OCI-LY3 (cell line): ENCODE measurements around the gene ARL10.

Experiments
- H2AFZ ChIP-seq: fragments of 200-600, 300-600 bp; shearing (Covaris generic); 2 replicates; pipeline ENCODE4 v1.6.0; 2014; ENCODE audit warnings: antibody characterized with exemption, low read depth, low read length
- H3K27ac ChIP-seq: fragments of 200-600, 300-600 bp; sonication (generic); 2 replicates; pipeline ENCODE4 v1.5.1; 2014; ENCODE audit warnings: mild to moderate bottlenecking, low read length, moderate library complexity, mixed read lengths
- H3K27me3 ChIP-seq: fragments of 200-600, 300-600 bp; sonication (generic); 2 replicates; pipeline ENCODE4 v1.6.1; 2014; ENCODE audit warnings: low read depth, low read length, mixed read lengths
- H3K36me3 ChIP-seq: fragments of 200-600, 300-600 bp; sonication (generic); replicated peaks from 2 replicates; pipeline ENCODE3; 2014; ENCODE audit warnings: low read depth, low read length, mixed read lengths
- H3K4me1 ChIP-seq: fragments of 300-600, 200-600 bp; sonication (generic); 2 replicates; pipeline ENCODE4 v1.6.1; 2014; ENCODE audit warnings: low read length, mixed read lengths
- H3K4me2 ChIP-seq: fragments of 200-600, 300-600 bp; sonication (generic); 2 replicates; pipeline ENCODE4 v1.6.1; 2014; ENCODE audit warnings: low read length, mixed read lengths
- H3K4me3 ChIP-seq: fragments of 300-600, 200-600 bp; sonication (generic); 2 replicates; pipeline ENCODE4 v1.5.1; 2014; ENCODE audit warnings: antibody characterized with exemption, mild to moderate bottlenecking, low read length, moderate library complexity
- H3K79me2 ChIP-seq: fragments of 300-600, 200-600 bp; shearing (Covaris generic); 2 replicates; pipeline ENCODE4 v1.6.1; 2014; ENCODE audit warnings: mild to moderate bottlenecking, low read length, mixed read lengths
- H3K9ac ChIP-seq: fragments of 300-600, 200-600 bp; shearing (Covaris generic); 2 replicates; pipeline ENCODE4 v1.6.0; 2014; ENCODE audit warnings: mild to moderate bottlenecking, low read length, moderate library complexity
- H3K9me3 ChIP-seq: fragments of 200-600, 300-600 bp; shearing (Covaris generic); 2 replicates; pipeline ENCODE4 v1.6.1; 2014; ENCODE audit warnings: low read length, mixed read lengths; ENCODE audit not compliant: insufficient read depth
- H4K20me1 ChIP-seq: fragments of 200-600, 300-600 bp; sonication (generic); 2 replicates; pipeline ENCODE4 v1.6.1; 2016; ENCODE audit warnings: low read length, mixed read lengths; ENCODE audit not compliant: insufficient read depth
- CTCF ChIP-seq: fragments of 200-600, 300-600 bp; sonication (generic); IDR thresholded peaks from 2 replicates; pipeline ENCODE4 v1.5.1; 2014; ENCODE audit warnings: antibody characterized with exemption, low read length, low read depth
- EZH2phosphoT487 ChIP-seq: fragments of 200-600 bp; shearing (Covaris generic); IDR thresholded peaks from 2 replicates; pipeline ENCODE4 v1.6.1; 2018; ENCODE audit warnings: antibody characterized with exemption, mixed run types, low read depth

Gene ARL10

GRCh38 chr5:176408590-176408989 is 43.3 kb downstream of the ARL10 start:
- Histone ChIP-seq H4K20me1 (no peaks in the 10 kb centered on the region), H3K9ac (no peak overlapping the region), H3K4me1 (peaks cover 7% of the 10 kb centered on the region), H2AFZ (no peak overlapping the region), H3K4me2 (no peak overlapping the region), H3K4me3 (no peak overlapping the region), H3K27ac (no peak overlapping the region), H3K79me2 (no peaks in the 10 kb centered on the region), H3K27me3 (no peaks in the 10 kb centered on the region), H3K9me3 (no peaks in the 10 kb centered on the region), H3K36me3 (peaks cover 5% of the 10 kb centered on the region)
- TF ChIP-seq CTCF (no peak), EZH2phosphoT487 (no peak)

DNA sequence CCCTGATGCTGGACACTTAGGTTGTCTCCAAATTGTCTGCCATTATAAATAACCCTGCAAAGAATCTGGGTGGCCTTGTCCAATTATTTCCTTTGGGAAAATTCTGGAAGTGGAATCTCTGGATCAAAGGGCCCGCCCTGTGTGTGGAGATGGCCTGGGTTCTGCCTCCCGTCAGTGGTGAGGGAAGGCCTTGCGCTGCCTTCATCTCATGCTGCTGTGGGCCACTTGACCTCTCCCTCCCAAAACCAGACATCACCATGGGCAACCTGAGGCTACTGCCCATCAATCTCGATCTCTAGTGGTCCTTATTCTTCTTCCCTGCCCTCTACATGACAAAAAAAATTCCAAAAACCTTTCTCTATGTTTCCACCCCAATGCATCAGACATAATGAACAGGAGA is 44.5 kb downstream of the ARL10 start:
- no peak overlapping the region for H3K27ac ChIP-seq
- no peak for TF ChIP-seq EZH2phosphoT487
- peaks cover 5% of the 10 kb centered on the region for H3K36me3 ChIP-seq
- H2AFZ ChIP-seq: no peak overlapping the region
- H3K4me3 ChIP-seq: no peak overlapping the region
- H3K4me2 ChIP-seq: no peak overlapping the region
- H3K79me2 ChIP-seq: no peaks in the 10 kb centered on the region
- peaks cover 7% of the 10 kb centered on the region for H3K4me1 ChIP-seq
- H4K20me1 ChIP-seq: no peaks in the 10 kb centered on the region
- H3K9me3 ChIP-seq: no peaks in the 10 kb centered on the region
- H3K27me3 ChIP-seq: no peaks in the 10 kb centered on the region
- H3K9ac ChIP-seq: no peak overlapping the region

DNA sequence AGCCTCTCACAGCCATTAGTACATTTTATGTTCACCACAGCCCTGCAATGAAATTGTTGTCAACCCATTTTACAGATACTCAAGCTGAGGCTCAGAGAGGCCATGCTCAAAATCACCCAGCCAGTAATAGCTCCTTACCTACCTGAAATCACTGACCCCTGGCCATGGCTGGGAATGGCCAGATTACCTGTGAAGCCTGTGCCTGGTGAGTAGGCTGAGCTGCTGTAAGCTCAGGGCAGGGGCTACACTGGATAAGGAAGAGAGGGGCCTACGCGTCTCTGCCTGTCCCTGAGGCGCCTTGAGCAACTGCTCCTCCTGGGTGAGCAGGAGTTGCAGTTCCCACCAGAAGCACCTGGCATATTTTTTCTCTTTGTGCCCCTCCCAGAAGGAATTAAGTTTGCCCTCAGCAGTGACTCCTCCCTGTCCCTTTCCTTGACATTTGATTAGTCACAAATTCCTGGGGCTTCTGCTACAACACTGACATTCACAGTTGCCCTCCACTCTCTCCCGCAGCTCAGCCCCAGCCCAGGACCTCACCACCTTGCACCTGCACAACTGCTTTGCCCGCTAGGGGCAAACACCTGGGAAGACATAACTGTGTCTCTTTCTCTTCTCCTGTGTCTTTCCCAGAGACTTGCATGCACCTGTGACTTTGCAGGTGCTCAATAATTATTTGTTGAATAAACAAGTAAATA is 45.3 kb downstream of the ARL10 start:
- Histone ChIP-seq H3K9ac (no peak overlapping the region), H3K27me3 (no peaks in the 10 kb centered on the region), H3K9me3 (no peaks in the 10 kb centered on the region), H3K4me2 (no peak overlapping the region), H3K27ac (no peak overlapping the region), H3K4me3 (no peak overlapping the region), H3K36me3 (peaks cover 5% of the 10 kb centered on the region), H2AFZ (no peak overlapping the region), H4K20me1 (no peaks in the 10 kb centered on the region), H3K79me2 (peaks cover 2% of the 10 kb centered on the region), H3K4me1 (peaks cover 14% of the 10 kb centered on the region)
- TF ChIP-seq EZH2phosphoT487 (no peak), CTCF (no peak)

DNA sequence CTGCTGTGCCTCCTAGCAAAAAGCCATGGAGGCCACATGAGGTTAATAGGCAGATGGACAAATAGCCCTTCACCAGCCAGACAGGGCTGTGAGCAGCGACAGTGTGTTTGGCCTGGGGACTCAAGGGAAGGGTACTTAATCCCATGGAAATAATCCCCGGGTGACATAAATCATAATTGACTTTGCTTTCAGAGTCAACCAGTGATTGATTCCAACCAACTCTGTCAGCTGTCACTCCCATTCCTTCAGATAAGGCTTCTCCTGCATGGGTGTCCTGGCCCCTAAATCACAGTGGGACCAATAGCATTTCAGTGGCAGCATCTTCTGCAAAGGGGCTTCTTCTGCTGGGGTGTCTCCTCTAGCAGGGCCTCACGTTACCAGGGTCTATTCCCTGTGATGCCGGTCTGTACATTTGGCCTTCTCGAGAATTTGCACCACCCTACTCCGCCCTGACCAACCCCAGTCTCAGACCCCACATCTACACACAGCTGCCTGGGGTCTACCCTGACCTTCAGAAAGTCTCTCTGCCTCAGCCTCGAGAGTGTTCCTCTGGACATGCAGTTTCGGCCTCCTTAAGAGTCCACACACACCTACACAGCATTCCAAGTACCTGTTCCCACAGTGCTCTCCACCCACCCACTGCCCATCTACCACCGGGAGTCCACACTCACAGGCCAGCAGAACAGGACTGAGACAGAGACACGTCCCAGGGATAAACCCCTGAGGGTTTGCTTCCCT is 47.4 kb downstream of the ARL10 start:
- peaks cover 6% of the 10 kb centered on the region for H3K79me2 ChIP-seq
- H3K4me1 ChIP-seq: peaks cover 15% of the 10 kb centered on the region
- H3K9ac ChIP-seq: no peak overlapping the region
- TF ChIP-seq EZH2phosphoT487 (no peak), CTCF (no peak)
- H3K27ac ChIP-seq: no peak overlapping the region
- no peaks in the 10 kb centered on the region for H3K27me3 ChIP-seq
- H4K20me1 ChIP-seq: no peaks in the 10 kb centered on the region
- H3K36me3 ChIP-seq: peaks cover 3% of the 10 kb centered on the region
- H3K4me3 ChIP-seq: no peak overlapping the region
- no peaks in the 10 kb centered on the region for H3K9me3 ChIP-seq
- H2AFZ ChIP-seq: no peak overlapping the region
- H3K4me2 ChIP-seq: no peak overlapping the region
